Measurements from ENCODE around the gene GLYAT.
"Not testable (repeated sequence)": the region's sequence is repeated elsewhere in the genome, so short reads cannot be mapped to it uniquely, and the experiment has no call there.

GLYAT gene

DNA sequence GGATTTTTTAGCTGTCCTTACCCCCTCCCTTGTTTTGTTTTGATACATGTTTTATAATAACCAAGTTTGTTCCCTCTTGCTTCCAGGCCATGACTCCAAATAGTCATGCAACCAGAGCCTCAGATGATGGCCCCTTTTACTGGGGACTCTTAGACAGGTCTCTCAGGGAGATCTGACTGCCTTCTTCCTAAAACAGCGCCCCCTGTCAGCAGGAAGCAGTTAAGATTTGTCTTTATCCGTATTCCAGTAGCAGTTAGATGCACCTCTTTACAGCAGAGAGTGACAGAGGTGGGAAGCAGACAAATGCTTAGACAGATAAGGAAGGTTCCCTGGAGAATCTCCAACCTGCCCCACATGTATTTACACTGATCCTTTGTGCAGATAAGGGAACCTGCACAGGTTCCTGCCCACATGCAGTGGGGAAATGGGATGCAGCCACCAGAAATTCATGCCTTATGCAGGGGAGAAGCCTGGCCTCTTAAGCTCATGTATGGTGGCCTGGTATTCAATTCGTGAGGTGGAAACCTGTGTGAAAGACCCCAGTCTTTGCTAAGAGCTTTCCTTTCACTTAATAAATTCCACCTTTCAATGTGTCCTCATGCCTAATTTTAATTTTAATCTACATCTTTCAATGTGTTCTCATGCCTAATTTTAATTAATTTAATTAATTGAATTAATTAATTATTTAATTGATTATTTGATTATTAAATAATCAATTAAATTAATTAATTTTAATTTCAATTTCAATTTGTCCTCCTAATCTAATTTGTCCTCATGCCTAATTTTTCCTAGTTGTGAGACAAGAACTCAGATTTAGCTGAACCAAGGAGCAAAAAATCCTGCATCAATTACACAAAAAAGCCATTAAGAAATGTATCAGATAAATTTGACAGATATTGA is 11.5 kb upstream of the GLYAT start:
- DNase-seq (ENCODE audit: low read depth in 2 of 2): no peak

DNA sequence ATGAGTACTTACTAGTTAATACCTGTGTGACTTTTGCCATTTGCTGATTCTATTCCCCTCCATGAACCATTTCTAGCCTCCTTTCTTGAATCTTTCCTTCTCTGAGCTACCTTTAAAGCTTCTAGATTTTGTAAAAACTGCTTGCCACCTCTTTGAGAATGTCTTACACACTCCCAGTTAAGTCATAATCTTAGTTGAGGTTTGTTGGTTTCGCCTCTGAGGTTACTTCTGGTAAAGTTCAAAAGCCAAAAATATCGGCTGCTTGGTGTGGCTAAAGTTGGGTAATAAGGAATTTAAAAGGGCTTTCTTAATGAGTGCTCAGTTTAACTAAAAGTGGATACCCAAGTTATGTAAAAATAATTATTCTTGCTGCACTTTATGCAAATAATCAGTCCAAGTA is 10.4 kb upstream of the GLYAT start:
- no peak for DNase-seq (ENCODE audit: low read depth in 2 of 2)

DNA sequence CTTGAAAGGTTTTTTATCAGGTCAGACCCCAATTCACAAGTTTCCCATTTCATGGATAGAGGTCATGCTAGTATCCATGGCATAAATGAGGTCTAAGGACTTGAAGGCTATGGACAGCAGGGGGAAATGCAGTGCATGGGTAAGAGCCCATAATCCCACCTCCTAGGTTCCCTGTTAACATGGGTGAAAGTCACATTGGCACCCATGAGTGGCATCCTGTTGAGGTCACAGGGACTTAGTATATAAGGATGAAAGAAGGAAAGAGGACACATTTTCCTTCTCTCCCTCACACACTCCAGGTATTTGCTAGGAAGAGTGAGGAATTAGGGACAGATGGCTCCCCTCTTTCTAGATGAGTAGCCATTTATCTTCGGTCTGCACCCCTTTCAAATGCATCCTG is 9.4 kb upstream of the GLYAT start:
- DNase-seq (ENCODE audit: low read depth in 2 of 2): no peak

- no peak for DNase-seq (ENCODE audit: low read depth in 2 of 2)
Observed at GRCh38 chr11:58740447-58740846, 8.7 kb upstream of the GLYAT start.

DNA sequence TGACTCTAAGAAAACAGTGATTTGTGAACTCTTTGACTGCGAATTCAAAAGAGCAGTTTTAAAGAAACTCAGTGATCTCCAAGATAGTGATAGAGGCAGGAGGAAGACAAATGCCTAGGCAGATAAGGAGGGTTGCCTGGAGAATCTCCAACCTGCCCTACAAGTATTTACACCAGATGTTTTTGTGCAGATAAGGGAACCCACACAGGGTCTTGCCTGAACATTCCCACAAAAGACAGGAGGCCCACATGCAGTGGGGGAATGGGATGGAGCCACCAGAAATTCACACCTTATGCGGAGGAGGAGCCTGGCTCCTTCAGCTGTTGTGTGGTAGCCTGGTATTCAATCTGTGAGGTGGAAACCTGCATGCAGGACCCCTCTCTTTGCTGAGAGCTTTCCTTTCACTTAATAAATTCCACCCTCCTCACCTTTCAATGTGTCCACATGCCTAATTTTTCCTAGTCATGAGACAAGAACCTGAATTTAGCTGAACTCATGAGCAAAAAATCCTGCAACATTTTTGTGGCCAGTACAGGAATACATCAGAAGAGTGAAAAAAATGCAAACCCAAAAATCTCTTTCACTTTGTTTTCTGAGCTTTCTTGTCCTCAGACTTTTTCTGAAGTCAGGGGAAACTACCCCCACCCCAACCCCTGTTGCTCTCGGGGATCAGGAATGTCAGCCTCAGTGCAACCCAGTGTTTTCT is 8.1 kb upstream of the GLYAT start:
- DNase-seq (ENCODE audit: low read depth in 2 of 2): no peak

DNA sequence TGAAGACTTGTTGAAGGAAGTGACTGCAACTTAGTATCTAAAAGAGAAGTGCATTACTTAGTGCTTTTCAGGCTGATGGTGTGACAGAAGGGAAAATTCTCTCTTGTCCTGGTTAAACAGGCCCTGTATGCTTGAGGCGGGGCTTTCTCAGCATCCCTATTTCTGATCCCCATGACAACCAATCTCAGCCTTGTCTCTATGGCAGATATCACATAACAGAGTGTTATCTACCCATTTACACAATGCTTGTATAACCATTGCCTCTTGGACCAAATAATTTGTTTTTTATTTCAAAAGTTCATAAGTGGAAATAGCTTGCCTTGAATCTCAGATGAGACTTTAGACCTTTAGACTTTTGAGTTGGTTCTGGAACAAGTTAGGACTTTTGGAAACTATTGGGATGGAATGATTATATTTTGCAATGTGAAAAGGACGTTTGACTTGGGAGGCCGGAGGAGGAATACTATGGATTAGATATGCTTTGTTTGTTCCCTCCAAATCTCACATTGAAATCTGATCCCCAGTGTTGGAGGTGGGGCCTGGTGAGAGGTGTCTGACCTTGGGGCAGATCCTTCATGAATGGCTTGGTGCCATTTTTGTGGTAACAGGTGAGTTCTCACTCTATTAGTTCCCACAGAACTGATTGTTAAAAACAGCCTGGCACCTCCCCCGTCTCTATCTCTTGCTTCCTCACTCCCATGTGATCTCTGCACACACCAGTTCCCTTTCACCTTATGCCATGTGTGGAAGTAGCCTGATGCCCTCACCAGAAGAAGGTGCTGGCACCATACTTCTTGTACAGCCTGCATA is 3.1 kb upstream of the GLYAT start:
- no peak for DNase-seq (ENCODE audit: low read depth in 2 of 2)

GRCh38 chr11:58730507-58731089 is 1.1 kb downstream of the GLYAT start:
- no peak for DNase-seq (ENCODE audit: low read depth in 2 of 2)

DNA sequence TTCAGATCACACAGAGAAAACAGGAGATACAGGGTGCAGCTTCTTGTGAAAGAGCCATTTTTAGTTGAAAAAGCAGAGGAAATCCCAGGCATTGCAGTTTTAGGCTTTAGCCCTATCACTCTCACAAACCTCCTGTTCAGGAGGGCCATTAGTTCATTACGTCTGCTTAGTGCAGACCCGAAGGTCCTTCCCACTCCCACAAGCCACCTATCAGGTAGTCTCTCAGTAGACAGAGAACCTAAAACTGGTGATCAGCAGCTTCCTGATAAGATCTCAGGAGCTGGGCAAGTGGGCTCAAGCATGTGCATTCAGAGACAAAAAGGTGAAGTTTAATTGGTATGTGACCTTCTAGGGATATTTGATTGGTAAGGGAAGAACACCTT is 4.3 kb downstream of the GLYAT start:
- no peak for DNase-seq (ENCODE audit: low read depth in 2 of 2)

- DNase-seq (ENCODE audit: low read depth in 2 of 2): no peak
Observed at GRCh38 chr11:58726737-58727414, 4.9 kb downstream of the GLYAT start.

GRCh38 chr11:58719406-58720117 is 12.2 kb downstream of the GLYAT start:
- DNase-seq (ENCODE audit: low read depth in 2 of 2): no peak

GRCh38 chr11:58712531-58712930 is 19.2 kb downstream of the GLYAT start:
- DNase-seq (ENCODE audit: low read depth in 2 of 2): no peak

DNA sequence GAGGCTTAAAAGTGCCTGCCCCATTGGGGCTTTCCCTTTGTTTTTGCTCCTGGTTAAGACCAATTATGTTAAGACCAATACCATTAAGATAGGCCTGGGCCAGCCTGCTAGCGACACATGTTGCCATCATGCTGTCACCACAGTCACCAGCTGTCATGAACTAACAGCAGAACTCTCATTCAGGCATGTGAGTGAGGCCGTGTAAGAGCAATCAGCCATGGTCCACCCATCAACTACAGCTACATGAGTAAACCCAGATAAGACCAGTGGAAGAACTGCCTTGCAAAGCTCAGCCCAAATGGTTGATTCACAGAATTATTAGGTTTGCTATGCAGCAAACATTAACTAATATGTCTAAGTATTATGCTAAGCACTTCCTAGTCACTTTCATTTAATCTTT is 19.9 kb downstream of the GLYAT start:
- no peak for DNase-seq (ENCODE audit: low read depth in 2 of 2)

DNA sequence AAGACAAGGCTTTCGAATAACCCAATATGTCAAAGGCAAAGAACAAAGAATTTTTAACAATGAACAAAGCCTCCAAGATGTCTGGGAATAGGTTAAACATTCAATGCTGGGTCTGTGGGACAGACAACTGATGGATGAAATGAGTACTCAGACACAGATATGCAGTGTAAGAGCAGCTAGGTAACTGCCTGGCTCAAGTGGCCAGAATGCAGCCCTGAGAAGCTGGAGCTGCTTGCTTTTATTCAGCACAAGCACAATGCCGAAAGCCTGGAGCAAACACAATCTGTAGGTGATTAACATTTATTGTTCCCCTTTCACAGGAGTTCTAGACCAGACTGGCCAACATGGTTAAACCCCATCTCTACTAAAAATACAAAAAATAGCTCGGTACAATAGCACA is 24.0 kb downstream of the GLYAT start:
- no peak for DNase-seq (ENCODE audit: low read depth in 2 of 2)

- not testable (repeated sequence) for DNase-seq (ENCODE audit: low read depth in 2 of 2)
Observed at GRCh38 chr11:58696825-58697224, 34.9 kb downstream of the GLYAT start.

- DNase-seq (ENCODE audit: low read depth in 2 of 2): no peak
Observed at GRCh38 chr11:58693026-58693425, 38.7 kb downstream of the GLYAT start.

- DNase-seq (ENCODE audit: low read depth in 2 of 2): no peak
Observed at GRCh38 chr11:58691675-58692074, 40.1 kb downstream of the GLYAT start.

GRCh38 chr11:58688789-58689503 is 42.8 kb downstream of the GLYAT start:
- DNase-seq (ENCODE audit: low read depth in 2 of 2): no peak

DNA sequence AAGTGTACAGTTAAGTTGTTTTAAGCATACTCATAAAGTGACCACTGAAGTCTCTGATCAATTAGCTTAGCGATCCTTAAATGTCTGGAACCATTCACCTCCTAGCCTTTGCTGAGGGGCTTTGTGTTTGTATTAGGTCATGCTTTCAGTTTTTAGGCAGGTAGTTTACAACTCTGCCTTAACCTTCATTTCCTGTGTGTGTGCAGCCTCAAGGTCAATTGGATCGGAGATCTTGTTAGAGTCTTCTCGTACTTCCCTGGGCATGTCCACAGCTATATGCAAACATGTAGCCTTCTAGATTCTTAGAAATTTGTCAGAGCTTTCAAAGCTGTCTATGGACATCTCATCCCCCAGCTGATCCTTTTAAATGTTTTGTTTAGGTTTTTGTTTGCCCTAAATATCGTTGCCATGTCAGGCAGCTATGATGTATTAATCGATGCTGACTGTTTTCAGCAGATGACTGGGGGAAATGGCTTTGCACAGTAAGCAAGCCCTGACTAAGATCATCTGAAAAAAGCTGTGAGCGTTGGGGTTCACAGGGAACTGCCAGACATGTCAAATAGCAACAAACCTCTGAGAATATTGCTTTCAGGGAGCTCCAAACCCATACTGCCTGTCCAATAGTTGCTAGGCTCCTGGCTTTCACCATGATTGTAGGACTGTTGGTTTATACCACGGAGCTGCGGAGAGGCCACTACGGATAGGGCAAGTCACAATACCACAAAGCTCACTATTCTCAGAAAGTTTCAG is 45.6 kb downstream of the GLYAT start:
- DNase-seq (ENCODE audit: low read depth in 2 of 2): no peak

GRCh38 chr11:58682660-58683059 is 49.1 kb downstream of the GLYAT start:
- DNase-seq (ENCODE audit: low read depth in 2 of 2): not testable (repeated sequence)
